ENCODE results near the gene CCHCR1.

GRCh38 chr6:31131595-31131994, 26.0 kb downstream of the CCHCR1 start:
- TF ChIP-seq CTCF (IDR thresholded peaks at IDR 0.05) (no peak), EZH2 (IDR thresholded peaks at IDR 0.05) (no peak), EZH2phosphoT487 (IDR thresholded peaks at IDR 0.05) (no peak)

Measured in neural progenitor cell (in vitro differentiated cells).